ENCODE results near the gene BCAS1. TPM values are rescaled to one million over a fixed set of nuclear protein-coding genes. Genes with fewer than 3 reads are reported as not detected.

Gene BCAS1
- total RNA-seq, 3 donors from 2014 or later: 39.4 to 191 (median 101) TPM

GRCh38 chr20:54062812-54063280 is 7.5 kb downstream of the BCAS1 start:
- intact Hi-C loops (cut with DNase I, micrococcal nuclease): no loop called here
- ATAC-seq (no peak), DNase-seq (no peak)
- H3K4me3 ChIP-seq: no peak overlapping the region
- H3K9me3 ChIP-seq: no peaks in the 10 kb centered on the region
- no peaks in the 10 kb centered on the region for H3K36me3 ChIP-seq (ENCODE audit: low read depth)
- H3K4me1 ChIP-seq (ENCODE audit: low read depth): peaks cover 16% of the 10 kb centered on the region
- TF ChIP-seq, protein P1, sequence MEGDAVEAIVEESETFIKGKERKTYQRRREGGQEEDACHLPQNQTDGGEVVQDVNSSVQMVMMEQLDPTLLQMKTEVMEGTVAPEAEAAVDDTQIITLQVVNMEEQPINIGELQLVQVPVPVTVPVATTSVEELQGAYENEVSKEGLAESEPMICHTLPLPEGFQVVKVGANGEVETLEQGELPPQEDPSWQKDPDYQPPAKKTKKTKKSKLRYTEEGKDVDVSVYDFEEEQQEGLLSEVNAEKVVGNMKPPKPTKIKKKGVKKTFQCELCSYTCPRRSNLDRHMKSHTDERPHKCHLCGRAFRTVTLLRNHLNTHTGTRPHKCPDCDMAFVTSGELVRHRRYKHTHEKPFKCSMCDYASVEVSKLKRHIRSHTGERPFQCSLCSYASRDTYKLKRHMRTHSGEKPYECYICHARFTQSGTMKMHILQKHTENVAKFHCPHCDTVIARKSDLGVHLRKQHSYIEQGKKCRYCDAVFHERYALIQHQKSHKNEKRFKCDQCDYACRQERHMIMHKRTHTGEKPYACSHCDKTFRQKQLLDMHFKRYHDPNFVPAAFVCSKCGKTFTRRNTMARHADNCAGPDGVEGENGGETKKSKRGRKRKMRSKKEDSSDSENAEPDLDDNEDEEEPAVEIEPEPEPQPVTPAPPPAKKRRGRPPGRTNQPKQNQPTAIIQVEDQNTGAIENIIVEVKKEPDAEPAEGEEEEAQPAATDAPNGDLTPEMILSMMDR (IDR thresholded peaks at IDR 0.05): peak; percentile 21

GRCh38 chr20:54061101-54061881 is 9.1 kb downstream of the BCAS1 start:
- ATAC-seq: no peak
- TF ChIP-seq, protein P1 (IDR thresholded peaks at IDR 0.05): no peak
- no peak for DNase-seq
- H3K4me1 ChIP-seq (ENCODE audit: low read depth): peaks cover 11% of the 10 kb centered on the region
- H3K4me3 ChIP-seq: no peak overlapping the region
- H3K36me3 ChIP-seq (ENCODE audit: low read depth): no peaks in the 10 kb centered on the region
- intact Hi-C loops (cut with DNase I, micrococcal nuclease): no loop called here
- no peaks in the 10 kb centered on the region for H3K9me3 ChIP-seq

- DNase-seq: peak in 1 of 3 donors; percentile 44
- Histone ChIP-seq H3K36me3 (ENCODE audit: low read depth) (no peaks in the 10 kb centered on the region), H3K4me3 (no peak overlapping the region), H3K4me1 (ENCODE audit: low read depth) (no peaks in the 10 kb centered on the region), H3K9me3 (no peaks in the 10 kb centered on the region)
- TF ChIP-seq, protein P1 (IDR thresholded peaks at IDR 0.05): no peak
- peak; percentile 84 for ATAC-seq
- intact Hi-C loops (cut with DNase I, micrococcal nuclease): no loop called here
Observed at GRCh38 chr20:54059691-54060364, 10.6 kb downstream of the BCAS1 start.

GRCh38 chr20:54058420-54059139 is 11.8 kb downstream of the BCAS1 start:
- Histone ChIP-seq H3K4me3 (no peak overlapping the region), H3K9me3 (no peaks in the 10 kb centered on the region), H3K4me1 (ENCODE audit: low read depth) (no peaks in the 10 kb centered on the region), H3K36me3 (ENCODE audit: low read depth) (no peaks in the 10 kb centered on the region)
- no peak for DNase-seq
- intact Hi-C loops (cut with DNase I, micrococcal nuclease): no loop called here
- no peak for ATAC-seq
- TF ChIP-seq, protein P1 (IDR thresholded peaks at IDR 0.05): no peak

GRCh38 chr20:54056762-54057639 is 13.4 kb downstream of the BCAS1 start:
- H3K36me3 ChIP-seq (ENCODE audit: low read depth): no peaks in the 10 kb centered on the region
- H3K9me3 ChIP-seq: no peaks in the 10 kb centered on the region
- ATAC-seq (no peak), DNase-seq (no peak)
- no peaks in the 10 kb centered on the region for H3K4me1 ChIP-seq (ENCODE audit: low read depth)
- TF ChIP-seq, protein P1 (IDR thresholded peaks at IDR 0.05): no peak
- intact Hi-C loops (cut with DNase I, micrococcal nuclease): no loop called here
- no peak overlapping the region for H3K4me3 ChIP-seq
